GM12878 (cell line): ENCODE data around the gene ADM2. TPM values are rescaled to one million over a fixed set of nuclear protein-coding genes. Genes with fewer than 3 reads are reported as not detected.

Source experiments
- BRCA1 ChIP-seq: IDR thresholded peaks from 2 replicates; pipeline ENCODE4 v1.6.1; 2011; ENCODE audit warnings: low read depth, low read length, improper control_type of control experiment
- CBFB ChIP-seq: IDR thresholded peaks from 2 replicates; pipeline ENCODE4 v1.6.1; 2016; ENCODE audit warnings: antibody characterized with exemption, low read depth
- CTCF ChIP-seq, 3 experiments: IDR thresholded peaks in 2 of 3; conservative IDR thresholded peaks in 1 of 3; 2 replicates each; pipeline ENCODE4 v1.5.1; 2011; ENCODE audit warnings: low read depth in 3 of 3, low read length in 3 of 3, mild to moderate bottlenecking in 3 of 3, control low read depth in 2 of 3, moderate library complexity in 2 of 3, inconsistent platforms in 1 of 3, mixed read lengths in 1 of 3; ENCODE audit not compliant: control insufficient read depth in 2 of 3, insufficient read depth in 1 of 3; ENCODE audit errors: extremely low read depth in 1 of 3
- CUX1 ChIP-seq: IDR thresholded peaks from 2 replicates; pipeline ENCODE4 v1.6.1; 2012; ENCODE audit warnings: improper control_type of control experiment, low read depth, low read length; ENCODE audit not compliant: insufficient replicate concordance
- DPF2 ChIP-seq: fragments of 450-650 bp; IDR thresholded peaks from 2 replicates; pipeline ENCODE4 v1.6.1; 2017; ENCODE audit warnings: mild to moderate bottlenecking
- FOXM1 ChIP-seq: IDR thresholded peaks from 2 replicates; pipeline ENCODE4 v1.6.1; 2012; ENCODE audit warnings: low read depth, mild to moderate bottlenecking, inconsistent platforms, low read length, moderate library complexity
- HDAC2 ChIP-seq: fragments of 200-600 bp; sonication (generic); IDR thresholded peaks from 2 replicates; pipeline ENCODE4 v1.6.1; 2017
- HDGF ChIP-seq: fragments of 450-650 bp; IDR thresholded peaks from 2 replicates; pipeline ENCODE4 v1.6.1; 2016; ENCODE audit warnings: antibody characterized with exemption
- MEF2A ChIP-seq: IDR thresholded peaks from 2 replicates; pipeline ENCODE4 v1.6.1; 2011; ENCODE audit warnings: low read depth, mild to moderate bottlenecking, low read length, moderate library complexity; ENCODE audit not compliant: insufficient read depth
- MEF2B ChIP-seq: fragments of 450-650 bp; IDR thresholded peaks from 2 replicates; pipeline ENCODE4 v1.6.1; 2018; ENCODE audit warnings: mild to moderate bottlenecking, moderate library complexity; ENCODE audit not compliant: partially characterized antibody, poor library complexity, severe bottlenecking
- NFIC ChIP-seq: IDR thresholded peaks from 2 replicates; pipeline ENCODE4 v1.6.1; 2012; ENCODE audit warnings: low read depth, mild to moderate bottlenecking, inconsistent platforms, low read length, moderate library complexity
- PML ChIP-seq: IDR thresholded peaks from 2 replicates; pipeline ENCODE4 v1.6.1; 2012; ENCODE audit warnings: low read length, inconsistent platforms
- RAD51 ChIP-seq: fragments of 450-650 bp; IDR thresholded peaks from 2 replicates; pipeline ENCODE4 v1.6.1; 2016; ENCODE audit warnings: moderate library complexity, mild to moderate bottlenecking, inconsistent platforms
- SMC3 ChIP-seq: IDR thresholded peaks from 2 replicates; pipeline ENCODE4 v1.6.1; 2011; ENCODE audit warnings: low read length, improper control_type of control experiment, borderline replicate concordance
- STAT3 ChIP-seq: IDR thresholded peaks from 2 replicates; pipeline ENCODE4 v1.6.1; 2011; ENCODE audit warnings: low read depth, low read length, improper control_type of control experiment
- TAF1 ChIP-seq: IDR thresholded peaks from 2 replicates; pipeline ENCODE4 v1.6.1; 2011; ENCODE audit warnings: mild to moderate bottlenecking, low read depth, low read length, borderline replicate concordance
- YBX1 ChIP-seq: fragments of 450-650 bp; IDR thresholded peaks from 2 replicates; pipeline ENCODE4 v1.6.1; 2016; ENCODE audit warnings: antibody characterized with exemption
- ZBED1 ChIP-seq: IDR thresholded peaks from 2 replicates; pipeline ENCODE4 v1.6.1; 2016; ENCODE audit warnings: borderline replicate concordance
- ZNF384 ChIP-seq: IDR thresholded peaks from 2 replicates; pipeline ENCODE4 v1.6.1; 2012; ENCODE audit warnings: low read depth, mild to moderate bottlenecking, low read length, improper control_type of control experiment, borderline replicate concordance
- polyA plus RNA-seq, 11 experiments: library from polyadenylated mRNA; depleted of rRNA in 4 of 11; unstranded in 6 of 11; stranded (reverse) in 5 of 11; fragments of >200 nt; fragmentation: Nextera tagmentation in 4 of 11; fragmentation: Illumina TruSeq in 1 of 11; extraction: Ambion mirVana in 4 of 11; extraction: Trizol in 1 of 11; gene quantifications; 1 replicate in 1 of 11; 2 replicates in 10 of 11; pipeline versions ENCODE4 v1.2.1 to v1.2.3, GENCODE V29; 2011 to 2016; ENCODE audit warnings: inconsistent platforms in 2 of 11, missing spikeins in 2 of 11, low read depth in 1 of 11
- total RNA-seq, 4 experiments: library from RNA; depleted of rRNA in 3 of 4; stranded (reverse); fragments of >200 nt in 3 of 4; fragmentation: Illumina TruSeq in 1 of 4; extraction: Trizol in 1 of 4; gene quantifications; 2 replicates each; pipeline versions ENCODE4 v1.2.1 to v1.2.3, GENCODE V29; 2013 to 2021

The ADM2 gene
- total and polyA plus RNA-seq, 10 of the 15 experiments (the other 5 are each of a cell fraction or from before 2014, with no cell fraction given) = 0.02 to 0.33 (median 0.12) TPM; not detected in 2

GRCh38 chr22:50507991-50508884 is 26.9 kb downstream of the ADM2 start, which contains the start of gene NCAPH2 (continued):
- TF ChIP-seq CTCF (IDR thresholded peaks at IDR 0.05 in 2 of 3, conservative IDR thresholded peaks at IDR 0.05 in 1 of 3; ENCODE audit: control insufficient read depth in 2 of 3, extremely low read depth in 1 of 3, insufficient read depth in 1 of 3, low read depth in 3 of 3, low read length in 3 of 3) (peak in 1 of 3 experiments; percentile 33; a peak in 2 of 6 replicates), HDAC2 (peak; percentile 84; the same call in 1 of the 2 replicates), SMC3 (no peak), STAT3 (no peak), TAF1 (peak; percentile 95), DPF2 (no peak), HDGF (0 out of 2 replicates have a peak, but pooled peaks have one; percentile 28), PML (0 out of 2 replicates have a peak, but pooled peaks have one; percentile 59), CBFB (peak; percentile 74), BRCA1 (no peak), YBX1 (no peak), CUX1 (no peak), NFIC (no peak), MEF2A (0 out of 2 replicates have a peak, but pooled peaks have one; percentile 17), RAD51 (no peak), ZNF384 (no peak), MEF2B (peak; percentile 22), FOXM1 (no peak), ZBED1 (no peak)
